ENCODE results near the gene SLC45A2.

- TF ChIP-seq CTCF (IDR thresholded peaks at IDR 0.05 in 8 of 11, conservative IDR thresholded peaks at IDR 0.05 in 3 of 11) (no peak), POLR2AphosphoS5 (IDR thresholded peaks at IDR 0.05) (no peak)
Observed at GRCh38 chr5:33994845-33995244, 10.4 kb upstream of the SLC45A2 start.
